Hematopoietic multipotent progenitor cell treated with erythropoietin and hydrocortisone succinate and interleukin-3 and kit ligand, for 8 days (in vitro differentiated cells): ENCODE data around the gene RHOT1.
"Not testable (repeated sequence)": the region's sequence is repeated elsewhere in the genome, so short reads cannot be mapped to it uniquely, and the experiment has no call there.

Experiments used
- DNase-seq: peaks from one replicate; pipeline ENCODE4 v3.0.0-alpha.2; 2015

Gene RHOT1

DNA sequence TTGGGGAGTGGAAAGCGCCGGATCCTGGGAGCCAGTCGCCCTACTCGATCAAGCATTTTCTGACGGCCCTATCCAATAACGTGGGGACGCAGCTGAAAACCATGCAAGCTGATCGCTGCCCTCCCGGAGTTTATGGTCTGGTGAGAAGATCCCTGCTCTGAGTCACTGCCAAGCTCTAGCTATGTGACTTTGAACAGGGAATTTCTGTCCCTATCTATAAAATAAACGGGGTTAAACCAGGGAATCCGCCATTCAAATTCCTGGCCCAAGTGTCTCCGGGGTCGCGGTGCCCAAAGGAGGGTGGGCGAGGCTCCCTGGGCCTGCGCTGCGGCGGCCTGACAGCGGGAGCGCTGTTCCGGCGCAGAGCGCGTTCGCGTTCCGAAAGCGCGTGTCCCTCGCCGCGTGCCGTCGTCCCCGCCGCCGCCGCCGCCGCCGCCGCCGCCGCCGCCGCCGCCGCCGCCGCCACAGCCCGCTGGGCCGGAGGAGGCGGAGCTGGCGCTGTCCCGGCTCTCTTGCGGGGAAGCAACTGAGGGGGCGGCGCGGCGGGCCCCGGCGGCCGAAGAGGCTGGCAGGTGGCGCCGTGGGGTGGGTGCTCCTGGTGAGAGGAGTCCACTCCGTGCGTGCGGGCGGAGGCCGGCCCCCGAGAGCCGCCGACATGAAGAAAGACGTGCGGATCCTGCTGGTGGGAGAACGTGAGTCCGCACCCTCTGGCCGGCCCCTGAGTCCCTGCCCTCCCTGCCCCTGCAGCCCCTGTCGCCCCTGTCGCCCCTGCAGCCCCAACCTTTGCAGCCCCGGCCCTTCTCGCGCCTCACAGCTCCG, at the start of gene RHOT1:
Gene RHOT1 (plus strand): TSS at position 465 of the 819 bp plus-strand sequence. CDS start 191 bp downstream, at position 656.
- peak; percentile 84 for DNase-seq

GRCh38 chr17:32099686-32100085, 42.6 kb upstream of the RHOT1 start:
- no peak for DNase-seq

DNA sequence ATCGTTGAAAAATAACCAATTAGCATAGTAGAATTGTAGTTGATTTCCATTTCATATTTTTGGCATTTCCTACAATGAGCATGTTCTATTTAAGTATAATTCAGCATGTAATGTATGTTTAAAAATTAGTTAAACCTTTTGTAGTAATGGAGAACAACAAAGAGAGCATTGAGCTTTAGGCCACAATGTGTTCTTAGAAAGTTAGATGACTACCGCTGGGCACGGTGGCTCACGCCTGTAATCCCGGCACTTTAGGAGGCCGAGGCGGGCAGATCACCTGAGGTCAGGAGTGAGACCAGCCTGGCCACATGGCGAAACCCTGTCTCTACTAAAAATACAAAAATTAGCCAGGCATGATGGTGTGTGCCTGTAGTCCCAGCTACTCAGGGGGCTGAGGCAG, 42.0 kb upstream of the RHOT1 start:
- not testable (repeated sequence) for DNase-seq

DNA sequence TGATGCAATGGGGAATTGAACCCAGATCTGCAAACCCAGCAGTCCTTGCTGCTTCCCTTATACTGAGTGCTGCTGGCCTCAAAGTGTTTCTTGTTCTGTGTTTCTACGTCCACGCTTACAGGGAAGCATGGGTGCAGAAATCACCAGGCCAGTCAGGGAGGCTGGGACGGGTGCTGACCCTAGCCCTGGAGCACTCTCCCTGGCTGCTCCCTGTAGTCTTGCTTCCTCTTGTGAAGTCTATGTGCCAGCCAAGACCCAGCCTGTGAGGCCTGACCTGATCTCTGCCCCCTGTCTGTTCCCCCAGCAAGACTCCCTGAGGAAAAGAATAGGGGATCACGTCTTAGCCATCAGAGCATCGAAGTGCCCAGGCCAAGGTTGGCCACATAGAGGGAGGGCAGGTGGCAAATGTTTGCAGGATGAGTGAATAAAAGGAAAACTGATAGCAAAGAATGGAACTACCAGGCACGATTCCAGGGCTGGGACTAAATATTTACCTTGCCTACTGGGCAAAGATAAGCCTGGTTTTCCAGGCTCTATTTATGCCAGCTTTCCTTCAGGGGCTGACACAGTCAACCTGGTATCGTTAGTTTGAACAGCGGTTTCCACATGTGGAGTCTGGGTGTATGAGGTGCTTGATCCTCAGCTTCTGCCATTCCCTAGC, 41.2 kb upstream of the RHOT1 start:
- DNase-seq, result no peak

DNA sequence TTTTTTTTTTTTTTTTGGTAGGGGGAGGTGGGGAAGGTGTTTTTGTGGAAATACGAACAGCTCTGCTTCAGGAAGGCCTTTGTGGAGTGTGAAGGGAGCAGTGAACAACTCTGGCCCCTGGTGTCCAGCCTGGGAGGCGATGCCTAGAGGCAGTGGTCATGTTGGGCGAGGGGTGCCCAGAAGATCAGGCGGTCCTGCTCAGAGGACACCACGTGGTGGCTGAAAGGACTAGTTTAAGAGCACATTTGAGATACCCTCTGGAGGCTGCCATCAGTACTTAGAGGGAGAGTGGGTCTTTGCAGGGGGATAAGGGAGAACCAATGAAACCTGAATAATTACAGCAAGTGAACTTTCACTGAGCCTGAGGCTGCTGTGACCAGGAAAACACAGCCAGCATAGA, 40.1 kb upstream of the RHOT1 start:
- DNase-seq, result no peak

DNA sequence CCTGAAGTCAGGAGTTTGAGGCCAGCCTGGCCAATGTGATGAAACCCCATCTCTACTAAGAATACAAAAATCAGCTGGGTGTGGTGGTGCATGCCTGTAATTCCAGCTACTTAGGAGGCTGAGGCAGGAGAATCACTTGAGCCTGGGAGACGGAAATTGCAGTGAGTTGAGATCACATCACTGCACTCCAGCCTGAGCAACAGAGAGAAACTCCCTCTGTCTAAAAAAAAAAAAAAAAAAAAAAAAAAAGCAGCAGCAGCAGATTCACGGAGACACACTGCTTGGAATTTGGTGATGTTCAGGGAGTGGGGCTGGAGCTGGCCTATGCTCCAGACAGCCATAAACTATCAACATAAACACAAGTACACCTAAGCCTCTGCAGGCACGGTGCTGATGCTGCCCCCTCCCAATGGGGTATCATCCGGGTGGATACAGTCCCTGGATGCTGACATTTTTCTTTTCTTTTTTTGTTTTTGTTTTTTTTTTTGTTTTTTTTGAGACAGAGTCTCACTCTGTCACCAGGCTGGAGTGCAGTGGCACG, 39.6 kb upstream of the RHOT1 start:
- no peak for DNase-seq

- no peak for DNase-seq
Measured at GRCh38 chr17:32103476-32104113, 38.7 kb upstream of the RHOT1 start.

DNA sequence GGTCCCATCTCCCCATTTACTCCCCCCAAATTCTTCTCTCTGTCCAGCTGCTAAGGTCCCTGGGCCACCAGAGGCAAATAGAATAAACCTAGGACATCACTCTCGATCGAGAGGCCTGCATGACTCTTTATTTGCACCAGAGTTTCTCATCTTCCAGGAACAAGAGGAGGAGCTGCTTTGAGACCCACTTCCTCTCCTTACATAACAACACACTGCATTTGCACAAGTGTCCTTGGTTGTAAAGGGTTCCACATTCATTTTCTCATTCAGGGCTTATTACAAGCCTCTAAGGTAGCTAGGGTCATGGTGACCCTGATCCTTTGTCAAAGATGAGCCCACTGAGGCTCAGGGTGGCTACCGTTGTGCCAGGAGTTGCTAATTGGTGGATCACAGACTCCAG, 38.1 kb upstream of the RHOT1 start:
- DNase-seq, result no peak

- DNase-seq, result not testable (repeated sequence)
Measured at GRCh38 chr17:32106471-32106981, 35.8 kb upstream of the RHOT1 start.

- not testable (repeated sequence) for DNase-seq
Measured at GRCh38 chr17:32107194-32107593, 35.1 kb upstream of the RHOT1 start.

- DNase-seq, result no peak
Measured at GRCh38 chr17:32110596-32110995, 31.7 kb upstream of the RHOT1 start.

GRCh38 chr17:32111141-32111771, 31.0 kb upstream of the RHOT1 start:
- DNase-seq, result peak; percentile 61

DNA sequence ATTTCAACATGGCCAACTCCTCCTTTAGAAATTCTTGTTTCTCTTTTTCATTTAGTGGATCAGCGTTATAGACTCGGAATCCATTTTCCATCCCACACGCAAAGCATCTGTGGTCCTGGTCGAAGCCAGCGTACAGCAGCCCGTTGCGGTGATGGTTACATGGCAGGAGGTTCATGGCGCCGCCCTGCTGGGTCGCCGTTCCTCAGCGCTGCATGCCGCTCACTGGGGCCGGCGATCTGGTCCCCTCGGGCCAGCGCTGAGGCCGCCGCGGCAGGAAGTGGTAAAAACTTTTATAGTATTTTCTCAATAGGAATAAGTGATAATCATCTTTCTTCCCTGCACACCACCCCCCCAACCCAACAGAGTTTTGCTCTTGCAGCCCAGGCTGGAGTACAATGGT, 29.9 kb upstream of the RHOT1 start:
- no peak for DNase-seq

DNA sequence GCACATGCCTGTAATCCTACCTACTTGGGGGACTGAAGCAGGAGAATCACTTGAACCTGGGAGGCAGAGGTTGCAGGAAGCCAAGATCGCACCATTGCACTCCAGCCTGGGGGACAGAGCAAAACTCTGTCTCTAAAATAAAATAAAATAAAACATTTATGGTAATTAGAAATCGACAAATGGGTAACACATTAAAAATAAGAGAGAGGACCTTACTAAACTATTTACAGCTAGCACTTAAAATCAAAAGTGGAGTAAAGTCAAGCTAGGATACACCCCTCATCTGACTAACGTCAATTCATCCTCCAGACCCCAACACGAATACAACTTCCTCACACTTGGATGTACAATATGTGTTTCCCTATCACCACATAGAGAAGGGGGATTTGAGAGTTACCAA, 27.8 kb upstream of the RHOT1 start:
- no peak for DNase-seq

- not testable (repeated sequence) for DNase-seq
Measured at GRCh38 chr17:32115546-32115945, 26.8 kb upstream of the RHOT1 start.

GRCh38 chr17:32116937-32117336, 25.4 kb upstream of the RHOT1 start:
- no peak for DNase-seq

GRCh38 chr17:32117399-32117798, 24.9 kb upstream of the RHOT1 start:
- DNase-seq, result no peak

DNA sequence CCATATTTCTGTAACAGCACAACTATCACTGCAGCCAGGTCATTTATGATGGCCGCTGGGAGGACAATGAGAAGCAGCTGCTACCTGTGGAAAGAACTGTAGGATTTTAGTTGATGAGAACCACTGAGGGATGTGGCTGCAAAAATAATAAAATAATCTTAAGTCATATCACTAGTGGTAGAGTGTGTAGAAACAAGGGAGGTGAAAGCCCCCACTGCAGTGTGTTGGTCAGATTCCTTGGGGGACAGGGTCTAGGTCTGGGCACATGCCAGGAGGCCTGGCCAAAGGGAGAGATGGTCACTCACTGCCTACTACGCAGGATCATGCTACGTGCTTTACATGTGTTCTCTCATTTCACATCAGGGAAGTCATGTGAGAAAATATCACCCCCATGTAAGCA, 24.2 kb upstream of the RHOT1 start:
- not testable (repeated sequence) for DNase-seq

GRCh38 chr17:32118835-32119234, 23.5 kb upstream of the RHOT1 start:
- DNase-seq, result no peak

- no peak for DNase-seq
Measured at GRCh38 chr17:32120141-32120540, 22.2 kb upstream of the RHOT1 start.

- DNase-seq, result no peak
Measured at GRCh38 chr17:32120716-32121115, 21.6 kb upstream of the RHOT1 start.

GRCh38 chr17:32123782-32124181, 18.5 kb upstream of the RHOT1 start:
- no peak for DNase-seq
